GM12875 (cell line): Measurements from ENCODE around the gene SYT7.
"Not testable (repeated sequence)": the region's sequence is repeated elsewhere in the genome, so short reads cannot be mapped to it uniquely, and the experiment has no call there.

Source experiments
- H3K4me3 ChIP-seq: one replicate; pipeline ENCODE4 v1.5.1; 2011; ENCODE audit warnings: low read depth, low read length, control low read depth
- CTCF ChIP-seq: IDR thresholded peaks from 2 replicates; pipeline ENCODE4 v1.5.1; 2011; ENCODE audit warnings: low read depth, mild to moderate bottlenecking, control low read depth, inconsistent platforms, low read length, moderate library complexity, borderline replicate concordance; ENCODE audit not compliant: insufficient read depth

Gene SYT7

GRCh38 chr11:61625525-61625924, 44.6 kb upstream of the SYT7 start:
- no peak overlapping the region for H3K4me3 ChIP-seq
- TF ChIP-seq CTCF: no peak

GRCh38 chr11:61621917-61622585, 41.2 kb upstream of the SYT7 start:
- no peak overlapping the region for H3K4me3 ChIP-seq
- TF ChIP-seq CTCF: no peak

- no peak for TF ChIP-seq CTCF
- H3K4me3 ChIP-seq: no peak overlapping the region
Measured at GRCh38 chr11:61619471-61620226, 38.8 kb upstream of the SYT7 start.

- TF ChIP-seq CTCF: no peak
- H3K4me3 ChIP-seq: no peak overlapping the region
Measured at GRCh38 chr11:61618978-61619377, 38.1 kb upstream of the SYT7 start.

- no peak overlapping the region for H3K4me3 ChIP-seq
- TF ChIP-seq CTCF: no peak
Measured at GRCh38 chr11:61617515-61617914, 36.6 kb upstream of the SYT7 start.

GRCh38 chr11:61616434-61616833, 35.6 kb upstream of the SYT7 start:
- no peak for TF ChIP-seq CTCF
- H3K4me3 ChIP-seq: no peak overlapping the region

- H3K4me3 ChIP-seq: not testable (repeated sequence)
Measured at GRCh38 chr11:61614782-61615181, 33.9 kb upstream of the SYT7 start.
